ENCODE results near the gene CCDC148.

DNA sequence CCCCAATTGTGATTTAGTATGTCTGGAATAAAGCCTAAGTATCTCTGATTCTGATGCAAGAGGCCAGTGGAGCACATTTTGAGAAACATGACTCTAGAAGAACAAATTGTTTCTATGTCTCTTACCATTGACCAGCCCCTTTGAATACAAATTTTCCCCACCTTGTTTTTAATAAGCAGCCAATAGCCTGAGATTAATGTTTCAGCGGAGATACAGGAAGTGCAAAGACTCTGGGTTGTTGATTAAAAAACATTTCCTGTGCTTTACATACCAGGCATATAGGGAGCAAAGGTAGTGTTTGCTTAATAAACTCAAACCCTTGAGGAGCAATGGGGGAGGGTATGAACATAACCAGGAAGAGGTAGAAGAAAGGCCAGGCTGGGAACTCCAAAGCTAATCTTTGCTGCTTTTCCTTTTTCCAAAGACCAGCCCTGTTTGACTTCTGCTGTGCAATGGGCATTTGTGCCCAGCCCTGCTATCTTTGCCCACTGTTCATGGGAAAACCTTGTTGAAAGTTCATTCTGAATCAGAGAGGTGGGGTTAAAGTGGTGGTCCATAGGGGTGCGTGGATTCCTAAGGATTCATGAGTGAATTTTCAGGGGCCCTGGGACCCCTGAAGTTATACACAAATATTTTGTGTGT lies 325.6 kb downstream of the CCDC148 start:
- TF ChIP-seq EZH2 (IDR thresholded peaks at IDR 0.05; ENCODE audit: low read depth, unreplicated experiment): no peak
- no peak for TF ChIP-seq JUNB (IDR thresholded peaks at IDR 0.05; ENCODE audit: unreplicated experiment)
- TF ChIP-seq, protein P1, sequence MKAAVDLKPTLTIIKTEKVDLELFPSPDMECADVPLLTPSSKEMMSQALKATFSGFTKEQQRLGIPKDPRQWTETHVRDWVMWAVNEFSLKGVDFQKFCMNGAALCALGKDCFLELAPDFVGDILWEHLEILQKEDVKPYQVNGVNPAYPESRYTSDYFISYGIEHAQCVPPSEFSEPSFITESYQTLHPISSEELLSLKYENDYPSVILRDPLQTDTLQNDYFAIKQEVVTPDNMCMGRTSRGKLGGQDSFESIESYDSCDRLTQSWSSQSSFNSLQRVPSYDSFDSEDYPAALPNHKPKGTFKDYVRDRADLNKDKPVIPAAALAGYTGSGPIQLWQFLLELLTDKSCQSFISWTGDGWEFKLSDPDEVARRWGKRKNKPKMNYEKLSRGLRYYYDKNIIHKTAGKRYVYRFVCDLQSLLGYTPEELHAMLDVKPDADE (IDR thresholded peaks at IDR 0.05): no peak
- TF ChIP-seq, protein P2, sequence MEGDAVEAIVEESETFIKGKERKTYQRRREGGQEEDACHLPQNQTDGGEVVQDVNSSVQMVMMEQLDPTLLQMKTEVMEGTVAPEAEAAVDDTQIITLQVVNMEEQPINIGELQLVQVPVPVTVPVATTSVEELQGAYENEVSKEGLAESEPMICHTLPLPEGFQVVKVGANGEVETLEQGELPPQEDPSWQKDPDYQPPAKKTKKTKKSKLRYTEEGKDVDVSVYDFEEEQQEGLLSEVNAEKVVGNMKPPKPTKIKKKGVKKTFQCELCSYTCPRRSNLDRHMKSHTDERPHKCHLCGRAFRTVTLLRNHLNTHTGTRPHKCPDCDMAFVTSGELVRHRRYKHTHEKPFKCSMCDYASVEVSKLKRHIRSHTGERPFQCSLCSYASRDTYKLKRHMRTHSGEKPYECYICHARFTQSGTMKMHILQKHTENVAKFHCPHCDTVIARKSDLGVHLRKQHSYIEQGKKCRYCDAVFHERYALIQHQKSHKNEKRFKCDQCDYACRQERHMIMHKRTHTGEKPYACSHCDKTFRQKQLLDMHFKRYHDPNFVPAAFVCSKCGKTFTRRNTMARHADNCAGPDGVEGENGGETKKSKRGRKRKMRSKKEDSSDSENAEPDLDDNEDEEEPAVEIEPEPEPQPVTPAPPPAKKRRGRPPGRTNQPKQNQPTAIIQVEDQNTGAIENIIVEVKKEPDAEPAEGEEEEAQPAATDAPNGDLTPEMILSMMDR (conservative IDR thresholded peaks at IDR 0.05; ENCODE audit: low read depth in 2 of 2): no peak
- no peak for TF ChIP-seq POLR2AphosphoS5 (IDR thresholded peaks at IDR 0.05; ENCODE audit: low read depth)
- TF ChIP-seq, protein P3, sequence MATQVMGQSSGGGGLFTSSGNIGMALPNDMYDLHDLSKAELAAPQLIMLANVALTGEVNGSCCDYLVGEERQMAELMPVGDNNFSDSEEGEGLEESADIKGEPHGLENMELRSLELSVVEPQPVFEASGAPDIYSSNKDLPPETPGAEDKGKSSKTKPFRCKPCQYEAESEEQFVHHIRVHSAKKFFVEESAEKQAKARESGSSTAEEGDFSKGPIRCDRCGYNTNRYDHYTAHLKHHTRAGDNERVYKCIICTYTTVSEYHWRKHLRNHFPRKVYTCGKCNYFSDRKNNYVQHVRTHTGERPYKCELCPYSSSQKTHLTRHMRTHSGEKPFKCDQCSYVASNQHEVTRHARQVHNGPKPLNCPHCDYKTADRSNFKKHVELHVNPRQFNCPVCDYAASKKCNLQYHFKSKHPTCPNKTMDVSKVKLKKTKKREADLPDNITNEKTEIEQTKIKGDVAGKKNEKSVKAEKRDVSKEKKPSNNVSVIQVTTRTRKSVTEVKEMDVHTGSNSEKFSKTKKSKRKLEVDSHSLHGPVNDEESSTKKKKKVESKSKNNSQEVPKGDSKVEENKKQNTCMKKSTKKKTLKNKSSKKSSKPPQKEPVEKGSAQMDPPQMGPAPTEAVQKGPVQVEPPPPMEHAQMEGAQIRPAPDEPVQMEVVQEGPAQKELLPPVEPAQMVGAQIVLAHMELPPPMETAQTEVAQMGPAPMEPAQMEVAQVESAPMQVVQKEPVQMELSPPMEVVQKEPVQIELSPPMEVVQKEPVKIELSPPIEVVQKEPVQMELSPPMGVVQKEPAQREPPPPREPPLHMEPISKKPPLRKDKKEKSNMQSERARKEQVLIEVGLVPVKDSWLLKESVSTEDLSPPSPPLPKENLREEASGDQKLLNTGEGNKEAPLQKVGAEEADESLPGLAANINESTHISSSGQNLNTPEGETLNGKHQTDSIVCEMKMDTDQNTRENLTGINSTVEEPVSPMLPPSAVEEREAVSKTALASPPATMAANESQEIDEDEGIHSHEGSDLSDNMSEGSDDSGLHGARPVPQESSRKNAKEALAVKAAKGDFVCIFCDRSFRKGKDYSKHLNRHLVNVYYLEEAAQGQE (IDR thresholded peaks at IDR 0.05; ENCODE audit: unreplicated experiment): no peak

Measured in GM23338 (cell line).